Loucy (cell line): ENCODE results near the gene RBBP6.
"Not testable (repeated sequence)": the region's sequence is repeated elsewhere in the genome, so short reads cannot be mapped to it uniquely, and the experiment has no call there.

Source experiments
- H2AFZ ChIP-seq: fragments of 200-600 bp; sonication (generic); 2 replicates; pipeline ENCODE4 v1.6.0; 2016; ENCODE audit warnings: antibody characterized with exemption, mild to moderate bottlenecking, low read length, moderate library complexity
- H3F3A ChIP-seq: fragments of 200-600 bp; 2 replicates; pipeline ENCODE4 v1.6.0; 2016; ENCODE audit warnings: antibody characterized with exemption, low read depth, mild to moderate bottlenecking
- H3K27me3 ChIP-seq: fragments of 200-600 bp; sonication (generic); 2 replicates; pipeline ENCODE4 v1.6.1; 2014; ENCODE audit warnings: low read length, mild to moderate bottlenecking; ENCODE audit not compliant: insufficient read depth, poor library complexity, severe bottlenecking
- H3K36me3 ChIP-seq: fragments of 200-600 bp; sonication (generic); 2 replicates; pipeline ENCODE4 v1.6.1; 2016; ENCODE audit warnings: low read length; ENCODE audit not compliant: insufficient read depth
- H3K4me1 ChIP-seq: fragments of 200-600 bp; sonication (generic); 2 replicates; pipeline ENCODE4 v1.5.1; 2014; ENCODE audit warnings: low read length, mild to moderate bottlenecking; ENCODE audit not compliant: insufficient read depth, poor library complexity, severe bottlenecking
- H3K4me2 ChIP-seq: fragments of 200-600 bp; sonication (generic); 2 replicates; pipeline ENCODE4 v1.6.0; 2014; ENCODE audit warnings: antibody characterized with exemption, low read length, low read depth, mild to moderate bottlenecking; ENCODE audit not compliant: poor library complexity, severe bottlenecking
- H3K4me3 ChIP-seq: fragments of 200-600 bp; sonication (generic); 2 replicates; pipeline ENCODE4 v1.5.1; 2014; ENCODE audit warnings: low read length, mild to moderate bottlenecking, mixed read lengths; ENCODE audit not compliant: poor library complexity, severe bottlenecking
- H3K79me2 ChIP-seq: fragments of 200-600 bp; sonication (generic); 2 replicates; pipeline ENCODE4 v1.6.1; 2014; ENCODE audit warnings: low read length; ENCODE audit not compliant: insufficient read depth
- H3K9ac ChIP-seq: fragments of 200-600 bp; sonication (generic); 2 replicates; pipeline ENCODE4 v1.6.0; 2014; ENCODE audit warnings: mild to moderate bottlenecking, low read depth, low read length, moderate library complexity; ENCODE audit not compliant: poor library complexity, severe bottlenecking
- H3K9me2 ChIP-seq: fragments of 200-600 bp; sonication (generic); replicated peaks from 2 replicates; pipeline ENCODE4 v1.6.1; 2016; ENCODE audit warnings: low read depth, low read length, mixed read lengths
- H3K9me3 ChIP-seq: fragments of 200-600 bp; sonication (generic); 2 replicates; pipeline ENCODE4 v1.6.1; 2014; ENCODE audit warnings: mild to moderate bottlenecking, antibody characterized with exemption, low read length, low read depth; ENCODE audit not compliant: insufficient read depth
- H4K20me1 ChIP-seq: fragments of 200-600 bp; sonication (generic); 2 replicates; pipeline ENCODE4 v1.6.0; 2014; ENCODE audit warnings: antibody characterized with exemption, low read length, mild to moderate bottlenecking; ENCODE audit not compliant: insufficient read depth, poor library complexity, severe bottlenecking
- EZH2phosphoT487 ChIP-seq: fragments of 200-600 bp; IDR thresholded peaks from 2 replicates; pipeline ENCODE4 v1.6.1; 2018; ENCODE audit warnings: antibody characterized with exemption, mild to moderate bottlenecking, moderate library complexity, borderline replicate concordance
- TF ChIP-seq, protein P1 (sequence below): fragments of 200-600 bp; sonication (generic); conservative IDR thresholded peaks from 2 replicates; pipeline ENCODE4 v1.5.1; 2014; ENCODE audit warnings: mild to moderate bottlenecking, antibody characterized with exemption, low read length

RBBP6 gene

DNA sequence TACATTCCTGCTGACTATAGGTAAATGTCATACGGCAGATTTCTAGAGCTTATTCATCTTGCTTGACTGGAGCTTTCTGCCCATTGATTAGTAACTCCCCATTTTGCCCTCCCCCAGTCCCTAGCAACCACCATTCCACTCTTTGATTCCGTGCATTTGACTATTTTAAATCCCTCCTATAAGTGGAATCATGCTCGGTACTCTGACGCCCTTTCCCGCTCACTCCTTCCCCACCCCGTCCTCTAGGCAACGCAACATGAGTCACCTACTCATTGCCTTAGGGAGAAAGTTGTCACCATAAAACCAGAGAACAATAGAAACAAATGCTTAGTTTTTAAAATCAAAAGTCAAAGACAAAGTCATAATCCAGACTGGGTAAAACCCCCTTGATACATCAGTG, 45.5 kb upstream of the RBBP6 start:
- Histone ChIP-seq H2AFZ (no peak overlapping the region), H3K4me2 (no peak overlapping the region), H3K9ac (no peak overlapping the region), H3K9me2 (no peaks in the 10 kb centered on the region), H3K36me3 (no peaks in the 10 kb centered on the region), H3F3A (no peaks in the 10 kb centered on the region), H3K4me1 (no peaks in the 10 kb centered on the region), H3K79me2 (no peaks in the 10 kb centered on the region), H3K27me3 (no peaks in the 10 kb centered on the region), H4K20me1 (no peaks in the 10 kb centered on the region), H3K4me3 (no peak overlapping the region), H3K9me3 (no peaks in the 10 kb centered on the region)
- TF ChIP-seq, protein P1, sequence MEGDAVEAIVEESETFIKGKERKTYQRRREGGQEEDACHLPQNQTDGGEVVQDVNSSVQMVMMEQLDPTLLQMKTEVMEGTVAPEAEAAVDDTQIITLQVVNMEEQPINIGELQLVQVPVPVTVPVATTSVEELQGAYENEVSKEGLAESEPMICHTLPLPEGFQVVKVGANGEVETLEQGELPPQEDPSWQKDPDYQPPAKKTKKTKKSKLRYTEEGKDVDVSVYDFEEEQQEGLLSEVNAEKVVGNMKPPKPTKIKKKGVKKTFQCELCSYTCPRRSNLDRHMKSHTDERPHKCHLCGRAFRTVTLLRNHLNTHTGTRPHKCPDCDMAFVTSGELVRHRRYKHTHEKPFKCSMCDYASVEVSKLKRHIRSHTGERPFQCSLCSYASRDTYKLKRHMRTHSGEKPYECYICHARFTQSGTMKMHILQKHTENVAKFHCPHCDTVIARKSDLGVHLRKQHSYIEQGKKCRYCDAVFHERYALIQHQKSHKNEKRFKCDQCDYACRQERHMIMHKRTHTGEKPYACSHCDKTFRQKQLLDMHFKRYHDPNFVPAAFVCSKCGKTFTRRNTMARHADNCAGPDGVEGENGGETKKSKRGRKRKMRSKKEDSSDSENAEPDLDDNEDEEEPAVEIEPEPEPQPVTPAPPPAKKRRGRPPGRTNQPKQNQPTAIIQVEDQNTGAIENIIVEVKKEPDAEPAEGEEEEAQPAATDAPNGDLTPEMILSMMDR, result no peak
- no peak for TF ChIP-seq EZH2phosphoT487

DNA sequence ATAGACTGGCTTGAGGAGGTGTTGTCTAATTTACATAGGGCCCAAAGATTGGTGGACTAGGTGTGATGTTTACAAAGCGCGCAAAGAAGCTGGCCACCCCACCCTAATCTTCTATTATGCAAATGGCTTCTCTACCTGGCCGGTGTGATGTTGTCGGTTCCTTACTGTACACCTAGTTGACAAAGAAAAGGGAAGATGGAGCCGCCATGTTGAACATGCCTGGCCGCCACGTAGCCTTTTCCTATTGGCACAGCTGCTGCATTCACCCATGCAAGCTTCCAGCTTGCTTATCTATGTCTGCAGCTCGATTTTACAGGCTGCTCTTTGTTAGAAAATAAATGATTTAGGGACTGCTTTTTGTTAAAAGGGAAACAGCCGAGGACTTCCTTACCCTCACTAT, 44.2 kb upstream of the RBBP6 start:
- H3K9ac ChIP-seq, H3K4me1 ChIP-seq, H2AFZ ChIP-seq: not testable (repeated sequence)

DNA sequence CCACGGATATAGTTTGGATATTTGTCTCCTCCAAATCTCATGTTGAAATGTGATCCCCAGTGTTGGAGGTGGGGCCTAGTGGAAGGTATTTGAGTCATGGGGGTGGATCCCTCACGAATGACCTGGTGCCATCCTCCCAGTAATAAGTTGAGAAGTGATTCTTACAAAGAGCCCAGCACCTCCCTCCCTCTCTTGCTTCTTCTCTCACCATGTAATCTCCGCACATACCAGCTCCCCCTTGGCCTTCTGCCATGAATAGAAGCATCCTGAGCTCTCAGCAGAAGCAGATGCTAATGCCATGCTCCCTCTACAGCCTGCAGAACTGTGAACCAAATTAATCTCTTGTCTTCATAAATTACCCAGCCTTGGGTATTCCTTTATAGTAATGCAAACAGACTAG, 41.9 kb upstream of the RBBP6 start:
- H3K4me1 ChIP-seq, result no peaks in the 10 kb centered on the region
- H2AFZ ChIP-seq, result no peak overlapping the region
- H3K27me3 ChIP-seq, result no peaks in the 10 kb centered on the region

More for the DNA sequence above, 44.2 kb upstream of the RBBP6 start:
- not testable (repeated sequence) for H3K9me3 ChIP-seq, H3K4me2 ChIP-seq, H3K4me3 ChIP-seq, H4K20me1 ChIP-seq, H3K27me3 ChIP-seq, H3F3A ChIP-seq, H3K9me2 ChIP-seq, H3K79me2 ChIP-seq, H3K36me3 ChIP-seq

More for the DNA sequence above, 41.9 kb upstream of the RBBP6 start:
- no peak overlapping the region for H3K4me3 ChIP-seq
- H3F3A ChIP-seq, result no peaks in the 10 kb centered on the region
- no peak overlapping the region for H3K4me2 ChIP-seq
- H3K79me2 ChIP-seq, result no peaks in the 10 kb centered on the region
- H3K9ac ChIP-seq, result no peak overlapping the region
- no peaks in the 10 kb centered on the region for H4K20me1 ChIP-seq
- no peak for TF ChIP-seq EZH2phosphoT487
- TF ChIP-seq, protein P1, result no peak
- no peaks in the 10 kb centered on the region for H3K36me3 ChIP-seq
- H3K9me3 ChIP-seq, result no peaks in the 10 kb centered on the region
- no peaks in the 10 kb centered on the region for H3K9me2 ChIP-seq
